ENCODE measurements around the gene NAT14. TPM values are rescaled to one million over a fixed set of nuclear protein-coding genes. Genes with fewer than 3 reads are reported as not detected.
"Not testable (repeated sequence)": the region's sequence is repeated elsewhere in the genome, so short reads cannot be mapped to it uniquely, and the experiment has no call there.

The NAT14 gene
- total and polyA plus RNA-seq, 2 donors (not counting 3 experiments of a cell fraction or from before 2014, with no cell fraction given): 39.1 to 44.7 TPM

GRCh38 chr19:55530996-55531395, 46.0 kb downstream of the NAT14 start:
- Histone ChIP-seq H3K4me2 (ENCODE audit: insufficient read depth, low read length) (no peak overlapping the region), H3K9ac (replicated peaks; ENCODE audit: extremely low read depth, insufficient read depth, low read length) (no peak overlapping the region), H3K4me1 (ENCODE audit: control insufficient read depth, extremely low read depth, insufficient read depth, low read length) (no peaks in the 10 kb centered on the region), H3K27me3 (ENCODE audit: control insufficient read depth in 2 of 2, insufficient read depth in 2 of 2, low read length in 2 of 2) (no peaks in the 10 kb centered on the region), H3K4me3 (replicated peaks in 1 of 3; ENCODE audit: insufficient read depth in 1 of 3, low read depth in 1 of 3, low read length in 3 of 3) (no peak overlapping the region), H2AFZ (ENCODE audit: low read depth, low read length) (no peak overlapping the region), H3K9me3 (replicated peaks; ENCODE audit: control insufficient read depth, insufficient read depth, low read length) (no peaks in the 10 kb centered on the region), H4K20me1 (replicated peaks; ENCODE audit: control insufficient read depth, extremely low read depth, insufficient read depth, low read length) (no peaks in the 10 kb centered on the region), H3K27ac (ENCODE audit: insufficient read depth, low read depth, low read length) (no peak overlapping the region), H3K79me2 (ENCODE audit: control insufficient read depth, insufficient read depth, low read length) (no peaks in the 10 kb centered on the region), H3K36me3 (ENCODE audit: control insufficient read depth in 2 of 2, extremely low read depth in 1 of 2, insufficient read depth in 2 of 2, low read length in 2 of 2) (no peaks in the 10 kb centered on the region), H3K9me1 (replicated peaks; ENCODE audit: control insufficient read depth, extremely low read depth, insufficient read depth, low read length) (no peaks in the 10 kb centered on the region)
- ChIA-PET CTCF (interaction anchor here (1.4 kb wide), 1 partner anchor 14 kb away, joined by 3 read pairs; the partner anchor contains the start of gene SBK3), POLR2A (no interaction called here)
- TF ChIP-seq MYC (IDR thresholded peaks at IDR 0.05; ENCODE audit: low read depth, low read length) (no peak), EZH2 (IDR thresholded peaks at IDR 0.05; ENCODE audit: borderline replicate concordance, low read depth, low read length, severe bottlenecking) (no peak), POLR2AphosphoS5 (IDR thresholded peaks at IDR 0.05; ENCODE audit: insufficient read depth, low read depth, low read length) (no peak), POLR2A (IDR thresholded peaks at IDR 0.05; ENCODE audit: low read depth, low read length) (no peak)
- TF ChIP-seq, protein P1, sequence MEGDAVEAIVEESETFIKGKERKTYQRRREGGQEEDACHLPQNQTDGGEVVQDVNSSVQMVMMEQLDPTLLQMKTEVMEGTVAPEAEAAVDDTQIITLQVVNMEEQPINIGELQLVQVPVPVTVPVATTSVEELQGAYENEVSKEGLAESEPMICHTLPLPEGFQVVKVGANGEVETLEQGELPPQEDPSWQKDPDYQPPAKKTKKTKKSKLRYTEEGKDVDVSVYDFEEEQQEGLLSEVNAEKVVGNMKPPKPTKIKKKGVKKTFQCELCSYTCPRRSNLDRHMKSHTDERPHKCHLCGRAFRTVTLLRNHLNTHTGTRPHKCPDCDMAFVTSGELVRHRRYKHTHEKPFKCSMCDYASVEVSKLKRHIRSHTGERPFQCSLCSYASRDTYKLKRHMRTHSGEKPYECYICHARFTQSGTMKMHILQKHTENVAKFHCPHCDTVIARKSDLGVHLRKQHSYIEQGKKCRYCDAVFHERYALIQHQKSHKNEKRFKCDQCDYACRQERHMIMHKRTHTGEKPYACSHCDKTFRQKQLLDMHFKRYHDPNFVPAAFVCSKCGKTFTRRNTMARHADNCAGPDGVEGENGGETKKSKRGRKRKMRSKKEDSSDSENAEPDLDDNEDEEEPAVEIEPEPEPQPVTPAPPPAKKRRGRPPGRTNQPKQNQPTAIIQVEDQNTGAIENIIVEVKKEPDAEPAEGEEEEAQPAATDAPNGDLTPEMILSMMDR (IDR thresholded peaks at IDR 0.05; ENCODE audit: extremely low read depth in 1 of 2, insufficient read depth in 1 of 2, low read depth in 1 of 2, low read length in 2 of 2): no peak
- no peak for FAIRE-seq
- DNase-seq (ENCODE audit: low read depth, low spot score): no peak
- dilution Hi-C loops (cut with MboI; ENCODE audit: extremely low pct_ligation_motif_present, low sequenced_read_pairs) (no loop called here), intact Hi-C loops (cut with micrococcal nuclease) (no loop called here)
- no TSS peak for BruUV-seq (replicated peaks)

GRCh38 chr19:55534280-55534679, 49.3 kb downstream of the NAT14 start:
- H3K4me1 ChIP-seq (ENCODE audit: control insufficient read depth, extremely low read depth, insufficient read depth, low read length); H3K79me2 ChIP-seq (ENCODE audit: control insufficient read depth, insufficient read depth, low read length); H3K36me3 ChIP-seq (ENCODE audit: control insufficient read depth in 2 of 2, extremely low read depth in 1 of 2, insufficient read depth in 2 of 2, low read length in 2 of 2); H3K27ac ChIP-seq (ENCODE audit: insufficient read depth, low read depth, low read length); H3K9ac ChIP-seq (replicated peaks; ENCODE audit: extremely low read depth, insufficient read depth, low read length); H3K9me1 ChIP-seq (replicated peaks; ENCODE audit: control insufficient read depth, extremely low read depth, insufficient read depth, low read length); dilution Hi-C loops (cut with MboI; ENCODE audit: extremely low pct_ligation_motif_present, low sequenced_read_pairs); CTCF ChIA-PET; FAIRE-seq; H3K4me3 ChIP-seq (replicated peaks in 1 of 3; ENCODE audit: insufficient read depth in 1 of 3, low read depth in 1 of 3, low read length in 3 of 3); H3K27me3 ChIP-seq (ENCODE audit: control insufficient read depth in 2 of 2, insufficient read depth in 2 of 2, low read length in 2 of 2); H3K9me3 ChIP-seq (replicated peaks; ENCODE audit: control insufficient read depth, insufficient read depth, low read length); BruUV-seq (replicated peaks); H3K4me2 ChIP-seq (ENCODE audit: insufficient read depth, low read length); H2AFZ ChIP-seq (ENCODE audit: low read depth, low read length); intact Hi-C loops (cut with micrococcal nuclease); DNase-seq (ENCODE audit: low read depth, low spot score); H4K20me1 ChIP-seq (replicated peaks; ENCODE audit: control insufficient read depth, extremely low read depth, insufficient read depth, low read length): not testable (repeated sequence)
- POLR2A ChIA-PET: interaction anchor here (0.6 kb wide), 1 partner anchor 14 kb away, joined by 4 read pairs; no protein-coding TSS in a partner anchor
